GM23338 (cell line): Measurements from ENCODE around the gene PLD5. TPM values are rescaled to one million over a fixed set of nuclear protein-coding genes. Genes with fewer than 3 reads are reported as not detected.

Experiments used
- ATAC-seq: fragments of 200-7000 bp; cut with Tn5 transposase; 3 replicates; pipeline ENCODE4 v1.9.1; 2020
- DNase-seq: peaks from one replicate; pipeline ENCODE4 v3.0.0-alpha.2; 2015; ENCODE audit warnings: low spot score
- H2AFZ ChIP-seq: fragments of 200-600 bp; sonication (generic); 2 replicates; pipeline ENCODE4 v1.8.0; 2016; ENCODE audit warnings: antibody characterized with exemption, mild to moderate bottlenecking, moderate library complexity
- H3F3A ChIP-seq: fragments of 200-600 bp; sonication (generic); replicated peaks from 2 replicates; pipeline ENCODE4 v1.8.0; 2017; ENCODE audit warnings: antibody characterized with exemption, mixed run types, low read depth
- H3K27ac ChIP-seq: fragments of 200-600 bp; sonication (generic); 2 replicates; pipeline ENCODE4 v1.6.1; 2016; ENCODE audit warnings: low read depth
- H3K27me3 ChIP-seq: fragments of 200-600 bp; sonication (generic); 2 replicates; pipeline ENCODE4 v1.8.0; 2016; ENCODE audit warnings: mild to moderate bottlenecking, mixed run types, moderate library complexity; ENCODE audit not compliant: insufficient read depth
- H3K36me3 ChIP-seq: fragments of 200-600 bp; sonication (generic); 2 replicates; pipeline ENCODE4 v1.8.0; 2016; ENCODE audit warnings: mild to moderate bottlenecking; ENCODE audit not compliant: insufficient read depth
- H3K4me1 ChIP-seq: fragments of 200-600 bp; sonication (generic); 2 replicates; pipeline ENCODE4 v1.8.0; 2016; ENCODE audit warnings: mild to moderate bottlenecking, moderate library complexity; ENCODE audit not compliant: insufficient read depth
- H3K4me2 ChIP-seq: fragments of 200-600 bp; sonication (generic); 2 replicates; pipeline ENCODE4 v1.7.1; 2017; ENCODE audit warnings: mixed run types
- H3K4me3 ChIP-seq: fragments of 200-600 bp; sonication (generic); 2 replicates; pipeline ENCODE4 v1.6.1; 2016; ENCODE audit warnings: mixed run types
- H3K79me2 ChIP-seq: fragments of 200-600 bp; sonication (generic); replicated peaks from 2 replicates; pipeline ENCODE4 v1.8.0; 2017; ENCODE audit warnings: mild to moderate bottlenecking; ENCODE audit not compliant: insufficient read depth
- H3K9me2 ChIP-seq: fragments of 200-600 bp; sonication (generic); 2 replicates; pipeline ENCODE4 v1.8.0; 2017; ENCODE audit not compliant: insufficient read depth
- H4K20me1 ChIP-seq: fragments of 200-600 bp; sonication (generic); replicated peaks from 2 replicates; pipeline ENCODE4 v1.8.0; 2017; ENCODE audit warnings: mild to moderate bottlenecking; ENCODE audit not compliant: insufficient read depth
- H3K27ac Mint-ChIP-seq: 2 replicates; pipeline ENCODE4 v1.8.0; 2020; ENCODE audit warnings: inconsistent platforms, mild to moderate bottlenecking, moderate library complexity, mixed read lengths
- H3K27me3 Mint-ChIP-seq: 3 replicates; pipeline ENCODE4 v1.8.0; 2022; ENCODE audit warnings: low read depth, mild to moderate bottlenecking, moderate library complexity, mixed read lengths, inconsistent platforms; ENCODE audit not compliant: insufficient read depth, poor library complexity
- H3K36me3 Mint-ChIP-seq: 3 replicates; pipeline ENCODE4 v1.8.0; 2021; ENCODE audit warnings: low read depth, mild to moderate bottlenecking, inconsistent platforms, moderate library complexity, mixed read lengths
- H3K4me1 Mint-ChIP-seq: 3 replicates; pipeline ENCODE4 v1.8.0; 2020; ENCODE audit warnings: mild to moderate bottlenecking, inconsistent platforms, mixed read lengths
- H3K4me3 Mint-ChIP-seq: 3 replicates; pipeline ENCODE4 v1.8.0; 2021; ENCODE audit warnings: moderate library complexity, mild to moderate bottlenecking, inconsistent platforms, mixed read lengths
- H3K9me3 Mint-ChIP-seq: 3 replicates; pipeline ENCODE4 v1.8.0; 2020; ENCODE audit warnings: moderate library complexity, mild to moderate bottlenecking, inconsistent platforms, mixed read lengths
- EZH2 ChIP-seq: fragments of 200-600 bp; sonication (generic); IDR thresholded peaks from one replicate; pipeline ENCODE4 v1.8.0; 2017; ENCODE audit warnings: antibody characterized with exemption, mild to moderate bottlenecking, low read depth; ENCODE audit not compliant: unreplicated experiment
- EZH2phosphoT487 ChIP-seq: fragments of 200-600 bp; sonication (generic); IDR thresholded peaks from one replicate; pipeline ENCODE4 v1.8.1; 2018; ENCODE audit warnings: antibody characterized with exemption; ENCODE audit not compliant: unreplicated experiment
- NANOG ChIP-seq: IDR thresholded peaks from 2 replicates; pipeline ENCODE4 v1.6.1; 2016; ENCODE audit warnings: antibody characterized with exemption, borderline replicate concordance
- POLR2AphosphoS5 ChIP-seq: IDR thresholded peaks from 2 replicates; pipeline ENCODE4 v1.6.1; 2016; ENCODE audit warnings: antibody characterized with exemption, low read depth
- ZNF114 ChIP-seq: fragments of 250-450 bp; sonication (Bioruptor Pico); IDR thresholded peaks from 2 replicates; pipeline ENCODE4 v1.5.0; 2020; ENCODE audit warnings: mild to moderate bottlenecking, moderate library complexity
- ZNF462 ChIP-seq: fragments of 250-450 bp; sonication (Bioruptor Pico); IDR thresholded peaks from 2 replicates; pipeline ENCODE4 v1.5.0; 2020; ENCODE audit warnings: mild to moderate bottlenecking, moderate library complexity
- polyA plus RNA-seq: library from polyadenylated mRNA; unstranded; fragments of >200 nt; fragmentation: Nextera tagmentation; extraction: Ambion mirVana; gene quantifications from 2 replicates; pipeline ENCODE4 v1.2.1, GENCODE V29; 2016
- total RNA-seq: library from RNA; depleted of rRNA; stranded (reverse); fragments of >200 nt; shearing (Covaris generic); gene quantifications from 2 replicates; pipeline ENCODE4 v1.2.3, GENCODE V29; 2014
- TF ChIP-seq, protein P1 (sequence below): IDR thresholded peaks from 2 replicates; pipeline ENCODE4 v1.6.1; 2016; ENCODE audit warnings: antibody characterized with exemption
- TF ChIP-seq, protein P2 (sequence below), 2 experiments: fragments of 200-600 bp in 1 of 2; sonication (generic) in 1 of 2; conservative IDR thresholded peaks; 2 replicates each; pipeline versions ENCODE4 v1.5.1 to v1.6.1; 2016 to 2017; ENCODE audit warnings: antibody characterized with exemption in 2 of 2, low read depth in 2 of 2, mild to moderate bottlenecking in 2 of 2, moderate library complexity in 1 of 2

PLD5 gene
- total and polyA plus RNA-seq, 2 experiments from 2014 or later, result 5.5 to 5.8 TPM

DNA sequence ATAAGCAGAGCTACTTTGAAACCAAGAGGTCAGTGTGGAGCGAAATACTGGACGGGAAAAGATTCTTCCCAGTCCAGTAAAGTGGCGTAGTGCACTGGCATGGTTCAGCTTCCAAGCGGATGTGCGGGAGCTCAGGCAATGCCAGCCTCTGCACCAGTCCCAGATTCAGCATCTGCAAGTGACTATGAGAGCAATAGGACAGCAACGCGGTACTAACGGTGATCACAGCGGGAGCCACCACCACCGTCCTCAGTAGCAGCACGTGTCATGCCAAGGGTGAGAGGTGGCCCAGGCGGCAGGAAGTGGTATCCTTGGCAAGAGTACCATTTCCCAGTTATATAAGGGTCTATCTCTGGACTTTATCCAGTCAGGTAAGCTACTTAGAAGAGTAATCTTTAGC, 17.8 kb downstream of the PLD5 start:
- H3K4me1 Mint-ChIP-seq, result no peaks in the 10 kb centered on the region
- no peak overlapping the region for H3K27ac Mint-ChIP-seq
- H3K36me3 Mint-ChIP-seq, result no peaks in the 10 kb centered on the region
- DNase-seq, result no peak
- Histone ChIP-seq H2AFZ (no peak overlapping the region), H3K27ac (no peak overlapping the region), H3F3A (no peaks in the 10 kb centered on the region), H3K36me3 (no peaks in the 10 kb centered on the region), H3K9me2 (no peaks in the 10 kb centered on the region), H3K4me1 (no peaks in the 10 kb centered on the region), H4K20me1 (no peaks in the 10 kb centered on the region), H3K4me2 (no peak overlapping the region), H3K79me2 (peaks cover 38% of the 10 kb centered on the region), H3K4me3 (no peak overlapping the region), H3K27me3 (no peaks in the 10 kb centered on the region)
- ATAC-seq, result no peak
- no peak for TF ChIP-seq EZH2
- TF ChIP-seq, protein P1, sequence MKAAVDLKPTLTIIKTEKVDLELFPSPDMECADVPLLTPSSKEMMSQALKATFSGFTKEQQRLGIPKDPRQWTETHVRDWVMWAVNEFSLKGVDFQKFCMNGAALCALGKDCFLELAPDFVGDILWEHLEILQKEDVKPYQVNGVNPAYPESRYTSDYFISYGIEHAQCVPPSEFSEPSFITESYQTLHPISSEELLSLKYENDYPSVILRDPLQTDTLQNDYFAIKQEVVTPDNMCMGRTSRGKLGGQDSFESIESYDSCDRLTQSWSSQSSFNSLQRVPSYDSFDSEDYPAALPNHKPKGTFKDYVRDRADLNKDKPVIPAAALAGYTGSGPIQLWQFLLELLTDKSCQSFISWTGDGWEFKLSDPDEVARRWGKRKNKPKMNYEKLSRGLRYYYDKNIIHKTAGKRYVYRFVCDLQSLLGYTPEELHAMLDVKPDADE, result no peak
- TF ChIP-seq POLR2AphosphoS5, result no peak
- TF ChIP-seq, protein P2, sequence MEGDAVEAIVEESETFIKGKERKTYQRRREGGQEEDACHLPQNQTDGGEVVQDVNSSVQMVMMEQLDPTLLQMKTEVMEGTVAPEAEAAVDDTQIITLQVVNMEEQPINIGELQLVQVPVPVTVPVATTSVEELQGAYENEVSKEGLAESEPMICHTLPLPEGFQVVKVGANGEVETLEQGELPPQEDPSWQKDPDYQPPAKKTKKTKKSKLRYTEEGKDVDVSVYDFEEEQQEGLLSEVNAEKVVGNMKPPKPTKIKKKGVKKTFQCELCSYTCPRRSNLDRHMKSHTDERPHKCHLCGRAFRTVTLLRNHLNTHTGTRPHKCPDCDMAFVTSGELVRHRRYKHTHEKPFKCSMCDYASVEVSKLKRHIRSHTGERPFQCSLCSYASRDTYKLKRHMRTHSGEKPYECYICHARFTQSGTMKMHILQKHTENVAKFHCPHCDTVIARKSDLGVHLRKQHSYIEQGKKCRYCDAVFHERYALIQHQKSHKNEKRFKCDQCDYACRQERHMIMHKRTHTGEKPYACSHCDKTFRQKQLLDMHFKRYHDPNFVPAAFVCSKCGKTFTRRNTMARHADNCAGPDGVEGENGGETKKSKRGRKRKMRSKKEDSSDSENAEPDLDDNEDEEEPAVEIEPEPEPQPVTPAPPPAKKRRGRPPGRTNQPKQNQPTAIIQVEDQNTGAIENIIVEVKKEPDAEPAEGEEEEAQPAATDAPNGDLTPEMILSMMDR (conservative IDR thresholded peaks at IDR 0.05; ENCODE audit: low read depth in 2 of 2), result no peak
- no peak for TF ChIP-seq ZNF114 (CRISPR knock-in tag)
- no peak overlapping the region for H3K4me3 Mint-ChIP-seq
- no peaks in the 10 kb centered on the region for H3K27me3 Mint-ChIP-seq
- no peaks in the 10 kb centered on the region for H3K9me3 Mint-ChIP-seq

GRCh38 chr1:242489545-242489944, 35.0 kb downstream of the PLD5 start:
- H3K9me3 Mint-ChIP-seq, result peaks cover 13% of the 10 kb centered on the region; the same call in 1 of the 3 replicates
- peak; percentile 51 for DNase-seq
- Histone ChIP-seq H3F3A (no peaks in the 10 kb centered on the region; the same call in 1 of the 2 replicates), H3K79me2 (peaks cover 6% of the 10 kb centered on the region; the same call in 1 of the 2 replicates), H3K4me3 (no peak overlapping the region), H3K4me2 (peak overlapping the region; percentile 43), H2AFZ (no peak overlapping the region), H3K4me1 (peaks cover 31% of the 10 kb centered on the region), H3K36me3 (peaks cover 12% of the 10 kb centered on the region; the same call in 1 of the 2 replicates), H3K9me2 (no peaks in the 10 kb centered on the region), H3K27me3 (no peaks in the 10 kb centered on the region), H4K20me1 (no peaks in the 10 kb centered on the region), H3K27ac (peak overlapping the region; percentile 86)
- peaks cover 20% of the 10 kb centered on the region for H3K4me1 Mint-ChIP-seq
- no peak overlapping the region for H3K4me3 Mint-ChIP-seq
- TF ChIP-seq NANOG (peak; percentile 62), ZNF462 (no peak), EZH2phosphoT487 (no peak)
- TF ChIP-seq, protein P1, result no peak
- ATAC-seq, result peak; percentile 49; the same call in 2 of the 3 replicates
- no peak overlapping the region for H3K27ac Mint-ChIP-seq
- H3K36me3 Mint-ChIP-seq, result peaks cover 14% of the 10 kb centered on the region
- H3K27me3 Mint-ChIP-seq, result peaks cover 7% of the 10 kb centered on the region
